ENCODE results near the gene SCLY.

DNA sequence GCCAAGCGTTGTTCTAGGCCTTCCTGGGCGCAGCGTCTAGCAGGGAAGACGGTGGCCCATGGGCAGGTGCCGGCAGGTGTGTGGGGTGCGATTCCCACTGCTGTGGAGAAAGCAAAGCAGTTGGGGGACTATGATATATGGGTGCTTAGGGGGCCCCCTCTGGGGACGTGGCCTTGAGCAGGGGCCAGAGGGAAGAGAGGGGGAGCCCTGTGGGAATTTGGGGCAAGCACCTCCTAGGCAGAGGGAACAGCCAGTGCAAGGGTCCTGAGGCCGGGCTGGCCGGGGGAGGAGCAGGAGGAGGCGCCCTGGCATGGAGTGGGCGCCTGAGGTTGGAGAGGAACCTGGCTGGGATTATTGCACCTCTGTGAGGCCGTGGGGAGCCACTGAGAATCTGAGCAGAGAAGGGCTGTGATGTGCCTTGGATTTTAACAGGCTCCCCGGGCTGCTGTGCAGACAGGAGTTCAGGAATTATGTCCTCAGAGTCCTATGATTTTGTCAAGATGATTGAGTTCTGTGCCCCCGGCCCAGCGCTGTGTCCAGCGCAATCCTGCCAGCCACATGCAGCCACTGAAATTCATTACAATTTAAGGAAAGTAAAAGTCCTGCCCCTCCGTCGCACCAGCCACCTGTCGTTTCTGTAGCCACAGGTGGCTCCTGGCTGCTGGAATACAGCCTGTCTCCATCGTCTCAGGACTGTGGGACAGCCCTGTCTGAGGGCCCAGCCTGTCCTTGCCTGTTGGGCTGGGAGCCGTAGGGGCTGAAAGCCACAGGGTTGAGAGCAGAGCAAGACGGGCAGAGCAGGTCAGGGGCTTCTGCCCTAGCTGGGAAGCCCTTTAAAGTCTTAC lies 68.6 kb downstream of the SCLY start:
- TF ChIP-seq, protein P1, sequence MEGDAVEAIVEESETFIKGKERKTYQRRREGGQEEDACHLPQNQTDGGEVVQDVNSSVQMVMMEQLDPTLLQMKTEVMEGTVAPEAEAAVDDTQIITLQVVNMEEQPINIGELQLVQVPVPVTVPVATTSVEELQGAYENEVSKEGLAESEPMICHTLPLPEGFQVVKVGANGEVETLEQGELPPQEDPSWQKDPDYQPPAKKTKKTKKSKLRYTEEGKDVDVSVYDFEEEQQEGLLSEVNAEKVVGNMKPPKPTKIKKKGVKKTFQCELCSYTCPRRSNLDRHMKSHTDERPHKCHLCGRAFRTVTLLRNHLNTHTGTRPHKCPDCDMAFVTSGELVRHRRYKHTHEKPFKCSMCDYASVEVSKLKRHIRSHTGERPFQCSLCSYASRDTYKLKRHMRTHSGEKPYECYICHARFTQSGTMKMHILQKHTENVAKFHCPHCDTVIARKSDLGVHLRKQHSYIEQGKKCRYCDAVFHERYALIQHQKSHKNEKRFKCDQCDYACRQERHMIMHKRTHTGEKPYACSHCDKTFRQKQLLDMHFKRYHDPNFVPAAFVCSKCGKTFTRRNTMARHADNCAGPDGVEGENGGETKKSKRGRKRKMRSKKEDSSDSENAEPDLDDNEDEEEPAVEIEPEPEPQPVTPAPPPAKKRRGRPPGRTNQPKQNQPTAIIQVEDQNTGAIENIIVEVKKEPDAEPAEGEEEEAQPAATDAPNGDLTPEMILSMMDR (IDR thresholded peaks at IDR 0.05): no peak
- no peak for TF ChIP-seq EZH2 (IDR thresholded peaks at IDR 0.05; ENCODE audit: borderline replicate concordance, insufficient read depth, low read depth, low read length, poor library complexity, severe bottlenecking)
